ENCODE measurements around the gene RGS9. TPM values are rescaled to one million over a fixed set of nuclear protein-coding genes. Genes with fewer than 3 reads are reported as not detected.

RGS9 gene
- total and polyA plus RNA-seq, 10 of the 15 experiments (the other 5 are each of a cell fraction or from before 2014, with no cell fraction given): 1.1 to 10.6 (median 5.6) TPM

- POLR2A ChIA-PET: no interaction called here
- Histone ChIP-seq H3K9ac (ENCODE audit: control insufficient read depth, insufficient read depth, low read length) (no peak overlapping the region), H3K4me1 (ENCODE audit: control insufficient read depth, insufficient read depth, low read length) (peaks cover 20% of the 10 kb centered on the region), H4K20me1 (ENCODE audit: control insufficient read depth, insufficient read depth) (no peaks in the 10 kb centered on the region), H3K4me3 (no peak overlapping the region), H3K4me2 (ENCODE audit: control insufficient read depth, insufficient read depth) (no peak overlapping the region), H3K27ac (ENCODE audit: control insufficient read depth, insufficient read depth) (no peak overlapping the region), H2AFZ (ENCODE audit: control insufficient read depth, low read depth, low read length) (no peak overlapping the region), H3K36me3 (ENCODE audit: control insufficient read depth in 2 of 2, insufficient read depth in 2 of 2, low read length in 1 of 2) (no peaks in the 10 kb centered on the region; a peak in 1 of 4 replicates), H3K79me2 (ENCODE audit: control insufficient read depth, insufficient read depth, low read length) (no peaks in the 10 kb centered on the region), H3K9me3 (replicated peaks; ENCODE audit: control insufficient read depth, insufficient read depth, low read length) (no peaks in the 10 kb centered on the region; the same call in 2 of the 3 replicates), H3K27me3 (replicated peaks in 1 of 2; ENCODE audit: control insufficient read depth in 2 of 2, insufficient read depth in 2 of 2, low read length in 1 of 2) (no peaks in the 10 kb centered on the region)
- FAIRE-seq: no peak
- RAD21 ChIA-PET (ENCODE audit: unreplicated experiment): interaction anchor here (0.6 to 2.2 kb wide), 7 partner anchors 10 to 954 kb away, joined by 3 to 31 read pairs (median 4); no protein-coding TSS in a partner anchor
- intact Hi-C loops (cut with micrococcal nuclease; ENCODE audit: unreplicated experiment): loop anchor here (1.0 to 10.0 kb wide), 4 partner anchors 325 to 933 kb away; no protein-coding TSS in a partner anchor
- TF ChIP-seq SMC3 (IDR thresholded peaks at IDR 0.05; ENCODE audit: borderline replicate concordance, low read length): peak; percentile 86
- peak; percentile 94 for TF ChIP-seq RAD21 (IDR thresholded peaks at IDR 0.05; ENCODE audit: insufficient read depth, low read depth, low read length)
- no peak for TF ChIP-seq PAX5 (IDR thresholded peaks at IDR 0.05; ENCODE audit: borderline replicate concordance, low read depth, low read length)
- peak; percentile 72 to 87 (median 81) for TF ChIP-seq CTCF (IDR thresholded peaks at IDR 0.05 in 2 of 3, conservative IDR thresholded peaks at IDR 0.05 in 1 of 3; ENCODE audit: control insufficient read depth in 2 of 3, extremely low read depth in 1 of 3, insufficient read depth in 1 of 3, low read depth in 3 of 3, low read length in 3 of 3)
- 0 out of 2 replicates have a peak, but pooled peaks have one; percentile 19 for TF ChIP-seq YY1 (IDR thresholded peaks at IDR 0.05; ENCODE audit: low read depth, low read length)
- in situ Hi-C loops (cut with MboI): loop anchor here (5.0 kb wide), 2 partner anchors 326 to 936 kb away; no protein-coding TSS in a partner anchor
- CTCF ChIA-PET: interaction anchor here (0.6 to 4.8 kb wide), 30 partner anchors 9 to 1442 kb away, joined by 3 to 60 read pairs (median 4); no protein-coding TSS in a partner anchor
- BruUV-seq (replicated peaks): no TSS peak
- SMC1A ChIA-PET (ENCODE audit: uncharacterized antibody, unreplicated experiment): interaction anchor here (0.6 to 3.3 kb wide), 12 partner anchors 13 to 933 kb away, joined by 3 to 20 read pairs (median 4); no protein-coding TSS in a partner anchor
- peak; percentile 72 for ATAC-seq
- 38% methylated on average over 8 of the region's 8 CpGs for WGBS (ENCODE audit: insufficient coverage, insufficient replicate concordance, low lambda C conversion rate, missing lambda C conversion rate)
- peak; percentile 12 for DNase-seq (ENCODE audit: low read depth, low spot score)
Measured at GRCh38 chr17:65231662-65232335, 94.6 kb downstream of the RGS9 start.

Data from GM12878 (cell line).